ENCODE measurements around the gene MCC. TPM values are rescaled to one million over a fixed set of nuclear protein-coding genes. Genes with fewer than 3 reads are reported as not detected.

The MCC gene
- total RNA-seq, 1 donor from 2014 or later, result 26.9 TPM

DNA sequence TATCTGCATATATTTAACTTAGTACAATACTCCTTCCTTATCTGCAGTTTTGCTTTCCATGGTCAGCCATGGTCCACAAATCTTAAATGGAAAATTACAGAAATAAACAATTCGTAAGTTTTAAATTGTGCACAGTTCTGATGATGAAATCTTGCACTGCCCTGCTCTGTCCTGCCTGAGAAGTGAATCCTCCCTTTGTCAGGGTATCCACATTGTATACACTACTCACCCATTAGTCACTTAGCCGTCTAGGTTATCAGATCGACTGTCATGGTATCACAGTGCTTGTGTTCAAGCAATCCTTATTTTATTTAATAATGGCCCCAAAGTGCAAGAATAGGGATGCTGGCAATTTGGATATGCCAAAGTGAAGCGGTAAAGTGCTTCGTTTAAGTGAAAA, 16.9 kb upstream of the MCC start:
- peaks cover 10% of the 10 kb centered on the region for H3K9me3 Mint-ChIP-seq (ENCODE audit: unreplicated experiment)
- TF ChIP-seq EZH2 (IDR thresholded peaks at IDR 0.05; ENCODE audit: insufficient read depth, low read length) (no peak), CTCF (IDR thresholded peaks at IDR 0.05; ENCODE audit: insufficient read depth, low read depth, low read length) (no peak)
- Histone ChIP-seq H4K20me1 (ENCODE audit: insufficient read depth, low read length) (no peaks in the 10 kb centered on the region), H3K79me2 (ENCODE audit: insufficient read depth, low read length) (no peaks in the 10 kb centered on the region), H3K4me2 (ENCODE audit: low read length) (no peak overlapping the region), H3K36me3 (ENCODE audit: insufficient read depth, low read length) (no peaks in the 10 kb centered on the region), H3K9ac (ENCODE audit: low read length) (no peak overlapping the region), H3K4me3 (ENCODE audit: insufficient read depth, low read depth, low read length) (no peak overlapping the region), H3K27ac (ENCODE audit: low read depth, low read length) (no peak overlapping the region), H3K9me3 (ENCODE audit: insufficient read depth, low read depth, low read length) (no peaks in the 10 kb centered on the region), H3K4me1 (ENCODE audit: insufficient read depth, low read length) (no peaks in the 10 kb centered on the region), H2AFZ (ENCODE audit: low read depth, low read length) (no peak overlapping the region), H3K27me3 (ENCODE audit: insufficient read depth, low read length) (no peaks in the 10 kb centered on the region)
- H3K4me3 Mint-ChIP-seq (ENCODE audit: unreplicated experiment), result no peak overlapping the region
- H3K27ac Mint-ChIP-seq (ENCODE audit: unreplicated experiment), result peak overlapping the region; percentile 71
- peaks cover 8% of the 10 kb centered on the region for H3K4me1 Mint-ChIP-seq (ENCODE audit: low read depth, unreplicated experiment)
- H3K36me3 Mint-ChIP-seq (ENCODE audit: low read depth, unreplicated experiment), result no peaks in the 10 kb centered on the region
- no peak for FAIRE-seq
- DNase-seq (ENCODE audit: low read depth), result peak; percentile 29
- H3K27me3 Mint-ChIP-seq (ENCODE audit: low read depth, unreplicated experiment), result no peaks in the 10 kb centered on the region

- Histone ChIP-seq H3K9me3 (ENCODE audit: insufficient read depth, low read depth, low read length) (no peaks in the 10 kb centered on the region), H3K79me2 (ENCODE audit: insufficient read depth, low read length) (no peaks in the 10 kb centered on the region), H3K36me3 (ENCODE audit: insufficient read depth, low read length) (no peaks in the 10 kb centered on the region), H3K9ac (ENCODE audit: low read length) (no peak overlapping the region), H3K4me1 (ENCODE audit: insufficient read depth, low read length) (no peaks in the 10 kb centered on the region), H2AFZ (ENCODE audit: low read depth, low read length) (no peak overlapping the region), H3K27ac (ENCODE audit: low read depth, low read length) (no peak overlapping the region), H3K4me3 (ENCODE audit: insufficient read depth, low read depth, low read length) (no peak overlapping the region), H4K20me1 (ENCODE audit: insufficient read depth, low read length) (no peaks in the 10 kb centered on the region), H3K27me3 (ENCODE audit: insufficient read depth, low read length) (no peaks in the 10 kb centered on the region), H3K4me2 (ENCODE audit: low read length) (no peak overlapping the region)
- no peak for FAIRE-seq
- Mint-ChIP-seq H3K27me3 (ENCODE audit: low read depth, unreplicated experiment) (no peaks in the 10 kb centered on the region), H3K4me3 (ENCODE audit: unreplicated experiment) (no peak overlapping the region), H3K4me1 (ENCODE audit: low read depth, unreplicated experiment) (peaks cover 6% of the 10 kb centered on the region), H3K9me3 (ENCODE audit: unreplicated experiment) (peaks cover 12% of the 10 kb centered on the region), H3K36me3 (ENCODE audit: low read depth, unreplicated experiment) (no peaks in the 10 kb centered on the region), H3K27ac (ENCODE audit: unreplicated experiment) (no peak overlapping the region)
- no peak for DNase-seq (ENCODE audit: low read depth)
- TF ChIP-seq CTCF (IDR thresholded peaks at IDR 0.05; ENCODE audit: insufficient read depth, low read depth, low read length), result no peak
- TF ChIP-seq EZH2 (IDR thresholded peaks at IDR 0.05; ENCODE audit: insufficient read depth, low read length), result no peak
Measured at GRCh38 chr5:113503146-113503545, 14.9 kb upstream of the MCC start.

- no peaks in the 10 kb centered on the region for H4K20me1 ChIP-seq (ENCODE audit: insufficient read depth, low read length)
- H3K9me3 Mint-ChIP-seq (ENCODE audit: unreplicated experiment), result peaks cover 12% of the 10 kb centered on the region
- no peak overlapping the region for H3K4me2 ChIP-seq (ENCODE audit: low read length)
- H3K9ac ChIP-seq (ENCODE audit: low read length), result no peak overlapping the region
- no peaks in the 10 kb centered on the region for H3K36me3 Mint-ChIP-seq (ENCODE audit: low read depth, unreplicated experiment)
- H3K4me1 Mint-ChIP-seq (ENCODE audit: low read depth, unreplicated experiment), result peaks cover 6% of the 10 kb centered on the region
- no peak overlapping the region for H2AFZ ChIP-seq (ENCODE audit: low read depth, low read length)
- no peak overlapping the region for H3K4me3 ChIP-seq (ENCODE audit: insufficient read depth, low read depth, low read length)
- H3K4me3 Mint-ChIP-seq (ENCODE audit: unreplicated experiment), result no peak overlapping the region
- no peak for DNase-seq (ENCODE audit: low read depth)
- H3K27ac ChIP-seq (ENCODE audit: low read depth, low read length), result no peak overlapping the region
- H3K27me3 ChIP-seq (ENCODE audit: insufficient read depth, low read length), result no peaks in the 10 kb centered on the region
- no peaks in the 10 kb centered on the region for H3K4me1 ChIP-seq (ENCODE audit: insufficient read depth, low read length)
- H3K9me3 ChIP-seq (ENCODE audit: insufficient read depth, low read depth, low read length), result no peaks in the 10 kb centered on the region
- no peak for FAIRE-seq
- H3K27me3 Mint-ChIP-seq (ENCODE audit: low read depth, unreplicated experiment), result no peaks in the 10 kb centered on the region
- TF ChIP-seq CTCF (IDR thresholded peaks at IDR 0.05; ENCODE audit: insufficient read depth, low read depth, low read length) (no peak), EZH2 (IDR thresholded peaks at IDR 0.05; ENCODE audit: insufficient read depth, low read length) (no peak)
- H3K27ac Mint-ChIP-seq (ENCODE audit: unreplicated experiment), result no peak overlapping the region
- no peaks in the 10 kb centered on the region for H3K79me2 ChIP-seq (ENCODE audit: insufficient read depth, low read length)
- H3K36me3 ChIP-seq (ENCODE audit: insufficient read depth, low read length), result no peaks in the 10 kb centered on the region
Measured at GRCh38 chr5:113502073-113502472, 13.8 kb upstream of the MCC start.
